Dendritic cell treated with granulocyte-macrophage colony-stimulating factor and Interleukin-4, amounts not matched to agents 40 ng/mL and 50 ng/mL, for 4 days (primary cell): ENCODE results near the gene TRIM52.
"Not testable (repeated sequence)": the region's sequence is repeated elsewhere in the genome, so short reads cannot be mapped to it uniquely, and the experiment has no call there.

Experiments
- H3K27ac Mint-ChIP-seq: one replicate; pipeline ENCODE4 v1.8.0; 2022; ENCODE audit warnings: mild to moderate bottlenecking, mixed read lengths
- H3K27me3 Mint-ChIP-seq: one replicate; pipeline ENCODE4 v1.8.0; 2022; ENCODE audit warnings: mild to moderate bottlenecking, mixed read lengths
- H3K36me3 Mint-ChIP-seq: one replicate; pipeline ENCODE4 v1.8.0; 2022; ENCODE audit warnings: low read depth, mixed read lengths
- H3K4me1 Mint-ChIP-seq: one replicate; pipeline ENCODE4 v1.8.0; 2022; ENCODE audit warnings: low read depth, mixed read lengths
- H3K4me3 Mint-ChIP-seq: one replicate; pipeline ENCODE4 v1.8.0; 2022; ENCODE audit warnings: mild to moderate bottlenecking, moderate library complexity, mixed read lengths
- H3K9me3 Mint-ChIP-seq: one replicate; pipeline ENCODE4 v1.8.0; 2022; ENCODE audit warnings: mixed read lengths
- intact Hi-C: fragments of 100-400 bp; cut with micrococcal nuclease; formaldehyde crosslinking; loops from one replicate; pipeline ENCODE4 v1.15.0; 2022

The TRIM52 gene

GRCh38 chr5:181267291-181267904 is 6.5 kb upstream of the TRIM52 start:
- H3K9me3 Mint-ChIP-seq, H3K27ac Mint-ChIP-seq, H3K4me3 Mint-ChIP-seq, intact Hi-C loops, H3K4me1 Mint-ChIP-seq, H3K27me3 Mint-ChIP-seq: not testable (repeated sequence)
- peaks cover 20% of the 10 kb centered on the region for H3K36me3 Mint-ChIP-seq

- H3K27me3 Mint-ChIP-seq, result peaks cover 2% of the 10 kb centered on the region
- intact Hi-C loops, result no loop called here
- H3K27ac Mint-ChIP-seq, result no peak overlapping the region
- no peak overlapping the region for H3K4me3 Mint-ChIP-seq
- H3K36me3 Mint-ChIP-seq, result peaks cover 38% of the 10 kb centered on the region
- no peaks in the 10 kb centered on the region for H3K9me3 Mint-ChIP-seq
- H3K4me1 Mint-ChIP-seq, result peaks cover 8% of the 10 kb centered on the region
Observed at GRCh38 chr5:181265092-181265671, 4.2 kb upstream of the TRIM52 start.

GRCh38 chr5:181263633-181264032 is 2.7 kb upstream of the TRIM52 start:
- H3K27me3 Mint-ChIP-seq, result peaks cover 2% of the 10 kb centered on the region
- intact Hi-C loops, result loop anchor here (5.0 kb wide), 3 partner anchors 41 to 391 kb away; partner anchors contain the start of gene TRIM41
- no peak overlapping the region for H3K27ac Mint-ChIP-seq
- H3K4me3 Mint-ChIP-seq, result no peak overlapping the region
- H3K4me1 Mint-ChIP-seq, result peaks cover 23% of the 10 kb centered on the region
- peaks cover 43% of the 10 kb centered on the region for H3K36me3 Mint-ChIP-seq
- no peaks in the 10 kb centered on the region for H3K9me3 Mint-ChIP-seq

- peak overlapping the region; percentile 85 for H3K4me3 Mint-ChIP-seq
- H3K36me3 Mint-ChIP-seq, result peaks cover 60% of the 10 kb centered on the region
- intact Hi-C loops, result loop anchor here (1.0 to 5.0 kb wide), 4 partner anchors 15 to 389 kb away; partner anchors contain the start of gene TRIM41
- H3K27me3 Mint-ChIP-seq, result no peaks in the 10 kb centered on the region
- no peaks in the 10 kb centered on the region for H3K9me3 Mint-ChIP-seq
- peak overlapping the region; percentile 90 for H3K27ac Mint-ChIP-seq
- peaks cover 34% of the 10 kb centered on the region for H3K4me1 Mint-ChIP-seq
Observed at GRCh38 chr5:181261320-181262049, 542 bp upstream of the TRIM52 start.

GRCh38 chr5:181259974-181260719 is 796 bp downstream of the TRIM52 start:
- Mint-ChIP-seq H3K4me1 (peaks cover 42% of the 10 kb centered on the region), H3K27ac (peak overlapping the region; percentile 90), H3K9me3 (no peaks in the 10 kb centered on the region), H3K4me3 (peak overlapping the region; percentile 85), H3K27me3 (no peaks in the 10 kb centered on the region), H3K36me3 (peaks cover 72% of the 10 kb centered on the region)
- intact Hi-C loops, result loop anchor here (5.0 kb wide), 3 partner anchors 38 to 388 kb away; partner anchors contain the start of gene TRIM41

GRCh38 chr5:181259283-181259682 is 1.7 kb downstream of the TRIM52 start:
- Mint-ChIP-seq H3K4me3 (peak overlapping the region; percentile 85), H3K27ac (peak overlapping the region; percentile 90), H3K36me3 (peaks cover 72% of the 10 kb centered on the region), H3K9me3 (no peaks in the 10 kb centered on the region), H3K27me3 (no peaks in the 10 kb centered on the region), H3K4me1 (peaks cover 49% of the 10 kb centered on the region)
- intact Hi-C loops, result no loop called here

- Mint-ChIP-seq H3K36me3 (peaks cover 72% of the 10 kb centered on the region), H3K27me3 (no peaks in the 10 kb centered on the region), H3K9me3 (no peaks in the 10 kb centered on the region)
Observed at GRCh38 chr5:181258576-181258975, 2.4 kb downstream of the TRIM52 start.

GRCh38 chr5:181255836-181256578 is 4.9 kb downstream of the TRIM52 start:
- intact Hi-C loops, result no loop called here
- Mint-ChIP-seq H3K36me3 (peaks cover 79% of the 10 kb centered on the region), H3K9me3 (no peaks in the 10 kb centered on the region), H3K27me3 (no peaks in the 10 kb centered on the region), H3K4me1 (peaks cover 59% of the 10 kb centered on the region), H3K4me3 (no peak overlapping the region), H3K27ac (no peak overlapping the region)

More at GRCh38 chr5:181258576-181258975, 2.4 kb downstream of the TRIM52 start:
- Mint-ChIP-seq H3K4me3 (no peak overlapping the region), H3K27ac (no peak overlapping the region), H3K4me1 (peaks cover 50% of the 10 kb centered on the region)
- intact Hi-C loops, result no loop called here

GRCh38 chr5:181255276-181255675 is 5.7 kb downstream of the TRIM52 start:
- H3K4me1 Mint-ChIP-seq, result peaks cover 59% of the 10 kb centered on the region
- no peak overlapping the region for H3K4me3 Mint-ChIP-seq
- intact Hi-C loops, result no loop called here
- H3K36me3 Mint-ChIP-seq, result peaks cover 79% of the 10 kb centered on the region
- H3K9me3 Mint-ChIP-seq, result no peaks in the 10 kb centered on the region
- H3K27ac Mint-ChIP-seq, result no peak overlapping the region
- no peaks in the 10 kb centered on the region for H3K27me3 Mint-ChIP-seq

- peaks cover 76% of the 10 kb centered on the region for H3K36me3 Mint-ChIP-seq
- peak overlapping the region; percentile 100 for H3K27ac Mint-ChIP-seq
- no peaks in the 10 kb centered on the region for H3K9me3 Mint-ChIP-seq
- intact Hi-C loops, result loop anchor here (10.0 kb wide), 1 partner anchor 443 kb away; the partner anchor contains the start of gene MGAT1
- no peaks in the 10 kb centered on the region for H3K27me3 Mint-ChIP-seq
- peak overlapping the region; percentile 96 for H3K4me3 Mint-ChIP-seq
- peaks cover 66% of the 10 kb centered on the region for H3K4me1 Mint-ChIP-seq
Observed at GRCh38 chr5:181248277-181248676, 12.7 kb downstream of the TRIM52 start.

- Mint-ChIP-seq H3K36me3 (peaks cover 80% of the 10 kb centered on the region), H3K9me3 (no peaks in the 10 kb centered on the region), H3K27me3 (no peaks in the 10 kb centered on the region), H3K4me1 (peaks cover 75% of the 10 kb centered on the region), H3K4me3 (peak overlapping the region; percentile 96), H3K27ac (peak overlapping the region; percentile 100)
- intact Hi-C loops, result loop anchor here (1.0 to 10.0 kb wide), 2 partner anchors 15 to 442 kb away; partner anchors contain the start of genes MGAT1 and TRIM52
Observed at GRCh38 chr5:181246276-181247049, 14.5 kb downstream of the TRIM52 start.

- Mint-ChIP-seq H3K4me1 (peaks cover 75% of the 10 kb centered on the region), H3K4me3 (peak overlapping the region; percentile 96), H3K36me3 (peaks cover 80% of the 10 kb centered on the region), H3K9me3 (no peaks in the 10 kb centered on the region), H3K27me3 (no peaks in the 10 kb centered on the region), H3K27ac (peak overlapping the region; percentile 100)
- intact Hi-C loops, result loop anchor here (1.0 to 10.0 kb wide), 2 partner anchors 16 to 441 kb away; partner anchors contain the start of genes MGAT1 and TRIM52
Observed at GRCh38 chr5:181245427-181246275, 15.3 kb downstream of the TRIM52 start.
